CD4-positive, alpha-beta memory T cell (primary cell): ENCODE results near the gene CCDC107. TPM values are rescaled to one million over a fixed set of nuclear protein-coding genes. Genes with fewer than 3 reads are reported as not detected.
A peak's percentile ranks its signal among the peaks of the same experiment; 100 is the strongest.
"Not testable (repeated sequence)": the region's sequence is repeated elsewhere in the genome, so short reads cannot be mapped to it uniquely, and the experiment has no call there.

Experiments used
- CTCF ChIA-PET: fragments of 350-600 bp; sonication (Branson Sonifier 250); formaldehyde crosslinking; loops from one replicate; lab custom pipeline; 2021; ENCODE audit warnings: inconsistent platforms; ENCODE audit not compliant: partially characterized antibody; lab: Charles Lee
- POLR2A ChIA-PET: fragments of 350-600 bp; sonication (Branson Sonifier 250); formaldehyde crosslinking; loops from one replicate; lab custom pipeline; 2021; ENCODE audit not compliant: partially characterized antibody; lab: Charles Lee
- DNase-seq, 5 donors: peaks; one replicate each; pipeline versions ENCODE4 v3.0.0 to v3.0.0-alpha.2; 2020 to 2022; ENCODE audit warnings: mixed read lengths in 1 of 5
- H3K27ac ChIP-seq: one replicate; pipeline ENCODE4 v1.7.0; 2013; ENCODE audit warnings: low read depth, low read length
- H3K27me3 ChIP-seq: 2 replicates; pipeline ENCODE4 v1.7.0; 2013; ENCODE audit warnings: mild to moderate bottlenecking, low read length, moderate library complexity; ENCODE audit not compliant: insufficient read depth
- H3K36me3 ChIP-seq: 2 replicates; pipeline ENCODE4 v1.7.0; 2013; ENCODE audit warnings: mild to moderate bottlenecking, low read length, moderate library complexity; ENCODE audit not compliant: insufficient read depth
- H3K4me1 ChIP-seq: 2 replicates; pipeline ENCODE4 v1.7.0; 2013; ENCODE audit warnings: mild to moderate bottlenecking, low read length, moderate library complexity; ENCODE audit not compliant: insufficient read depth
- H3K4me3 ChIP-seq, 2 donors: one replicate each; pipeline ENCODE4 v1.7.0; 2013; ENCODE audit warnings: low read length in 2 of 2, mild to moderate bottlenecking in 1 of 2
- H3K9me3 ChIP-seq, 2 donors: one replicate each; pipeline ENCODE4 v1.7.0; 2013; ENCODE audit warnings: low read length in 2 of 2, control low read depth in 1 of 2; ENCODE audit not compliant: control insufficient read depth in 1 of 2
- H3K27ac Mint-ChIP-seq, 7 donors: one replicate each; pipeline ENCODE4 v1.8.0; 2020 to 2021; ENCODE audit warnings: mixed read lengths in 7 of 7, mild to moderate bottlenecking in 6 of 7, inconsistent platforms in 3 of 7, moderate library complexity in 3 of 7
- H3K27me3 Mint-ChIP-seq, 2 donors: one replicate each; pipeline ENCODE4 v1.8.0; 2020 to 2021; ENCODE audit warnings: mixed read lengths in 2 of 2
- H3K36me3 Mint-ChIP-seq, 2 donors: one replicate each; pipeline ENCODE4 v1.8.0; 2020 to 2021; ENCODE audit warnings: mixed read lengths in 2 of 2, inconsistent platforms in 1 of 2, mild to moderate bottlenecking in 1 of 2
- H3K4me1 Mint-ChIP-seq, 4 donors: one replicate each; pipeline ENCODE4 v1.8.0; 2020 to 2021; ENCODE audit warnings: mixed read lengths in 4 of 4, mild to moderate bottlenecking in 1 of 4
- H3K4me3 Mint-ChIP-seq, 8 donors: one replicate each; pipeline ENCODE4 v1.8.0; 2020 to 2021; ENCODE audit warnings: mixed read lengths in 8 of 8, mild to moderate bottlenecking in 7 of 8, moderate library complexity in 6 of 8, inconsistent platforms in 3 of 8
- H3K9me3 Mint-ChIP-seq, 8 donors: one replicate each; pipeline ENCODE4 v1.8.0; 2020 to 2021; ENCODE audit warnings: mixed read lengths in 8 of 8, mild to moderate bottlenecking in 5 of 8, inconsistent platforms in 3 of 8, moderate library complexity in 1 of 8
- intact Hi-C: fragments of 100-400 bp; cut with micrococcal nuclease; formaldehyde crosslinking; loops from one replicate; pipeline ENCODE4 v1.15.1; 2023
- polyA plus RNA-seq, 2 donors: library from polyadenylated mRNA; unstranded; fragments of 300-500 nt; fragmentation: Illumina TruSeq; gene quantifications; one replicate each; pipeline ENCODE4 v1.2.3, GENCODE V29; 2021
- total RNA-seq, 2 experiments: library from RNA; stranded (reverse); gene quantifications; one replicate each; pipeline ENCODE4 v1.2.3, GENCODE V29; 2021

Gene CCDC107
- total and polyA plus RNA-seq, 4 experiments from 2014 or later = 28.4 to 92.5 (median 60.5) TPM

GRCh38 chr9:35641478-35641877 is 16.6 kb upstream of the CCDC107 start:
- DNase-seq, H3K4me3 ChIP-seq, H3K9me3 Mint-ChIP-seq, intact Hi-C loops, H3K27ac ChIP-seq, H3K27me3 Mint-ChIP-seq, H3K36me3 ChIP-seq, H3K9me3 ChIP-seq, H3K27me3 ChIP-seq, H3K4me3 Mint-ChIP-seq: not testable (repeated sequence)
- Mint-ChIP-seq H3K4me1 (peaks cover 22 to 76% (median 47%) of the 10 kb centered on the region in 4 donors), H3K27ac (peak overlapping the region in 2 of 7 donors; percentile 29 to 42), H3K36me3 (peaks cover 11 to 15% of the 10 kb centered on the region in 2 donors)
- ChIA-PET CTCF (interaction anchor here (1.6 to 2.3 kb wide), 2 partner anchors 30 to 35 kb away, joined by 3 to 7 read pairs; no protein-coding TSS in a partner anchor), POLR2A (interaction anchor here (2.5 to 10.7 kb wide), 2 partner anchors 9 to 23 kb away, joined by 6 to 148 read pairs; partner anchors contain the start of genes CD72 and SIT1)
- peaks cover 43% of the 10 kb centered on the region for H3K4me1 ChIP-seq

- H3K4me1 ChIP-seq = peaks cover 45% of the 10 kb centered on the region
- intact Hi-C loops = no loop called here
- POLR2A ChIA-PET = interaction anchor here (10.6 to 10.7 kb wide), 2 partner anchors 18 to 25 kb away, joined by 148 to 420 read pairs; partner anchors contain the start of genes ARHGEF39, CCDC107, CD72 and RMRP
These were observed 15.0 kb upstream of the CCDC107 start for GRCh38 chr9:35643046-35643445.

GRCh38 chr9:35645736-35646135 is 12.4 kb upstream of the CCDC107 start:
- ChIA-PET CTCF (interaction anchor here (1.0 to 19.4 kb wide), 15 partner anchors 10 to 529 kb away, joined by 3 to 260 read pairs (median 15); partner anchors contain the start of genes ARHGEF39, CA9, CCDC107 and CREB3), POLR2A (interaction anchor here (0.9 to 10.7 kb wide), 13 partner anchors 10 to 549 kb away, joined by 3 to 420 read pairs (median 27); partner anchors contain the start of genes ARHGEF39, CCDC107, CD72 and CREB3)
- not testable (repeated sequence) for H3K9me3 ChIP-seq, H3K27me3 Mint-ChIP-seq, H3K9me3 Mint-ChIP-seq, DNase-seq, H3K27me3 ChIP-seq, H3K36me3 ChIP-seq
- H3K4me3 Mint-ChIP-seq = peak overlapping the region; percentile 93 to 98 (median 94)
- peaks cover 23 to 81% (median 41%) of the 10 kb centered on the region in 4 donors for H3K4me1 Mint-ChIP-seq
- peaks cover 14 to 27% of the 10 kb centered on the region in 2 donors for H3K36me3 Mint-ChIP-seq
- Histone ChIP-seq H3K4me3 (peak overlapping the region; percentile 78 to 96), H3K4me1 (peaks cover 46% of the 10 kb centered on the region), H3K27ac (peak overlapping the region; percentile 88)
- peak overlapping the region; percentile 89 to 99 (median 97) for H3K27ac Mint-ChIP-seq
- intact Hi-C loops = loop anchor here (1.0 to 5.0 kb wide), 8 partner anchors 12 to 528 kb away; partner anchors contain the start of genes ATOSB, CREB3, GBA2 and RGP1

More at GRCh38 chr9:35643046-35643445, 15.0 kb upstream of the CCDC107 start:
- Mint-ChIP-seq H3K4me1 (peaks cover 23 to 76% (median 44%) of the 10 kb centered on the region in 4 donors), H3K4me3 (no peak overlapping the region), H3K9me3 (no peaks in the 10 kb centered on the region), H3K36me3 (peaks cover 15 to 18% of the 10 kb centered on the region in 2 donors), H3K27ac (peak overlapping the region in 3 of 7 donors; percentile 16 to 77 (median 29)), H3K27me3 (no peaks in the 10 kb centered on the region)
- H3K9me3 ChIP-seq = no peaks in the 10 kb centered on the region
- CTCF ChIA-PET = interaction anchor here (10.7 kb wide), 1 partner anchor 20 kb away, joined by 260 read pairs; the partner anchor contains the start of genes ARHGEF39, CCDC107 and RMRP
- H3K4me3 ChIP-seq = no peak overlapping the region
- DNase-seq = no peak
- no peaks in the 10 kb centered on the region for H3K27me3 ChIP-seq
- H3K36me3 ChIP-seq = no peaks in the 10 kb centered on the region
- no peak overlapping the region for H3K27ac ChIP-seq

GRCh38 chr9:35646153-35646532 is 11.9 kb upstream of the CCDC107 start:
- no peaks in the 10 kb centered on the region for H3K9me3 Mint-ChIP-seq

GRCh38 chr9:35646533-35647265 is 11.4 kb upstream of the CCDC107 start:
- intact Hi-C loops = loop anchor here (1.0 to 5.0 kb wide), 9 partner anchors 11 to 529 kb away; partner anchors contain the start of genes ATOSB, CREB3, GBA2 and RGP1

More at GRCh38 chr9:35646153-35646532, 11.9 kb upstream of the CCDC107 start:
- Histone ChIP-seq H3K4me1 (peaks cover 50% of the 10 kb centered on the region), H3K27ac (peak overlapping the region; percentile 88), H3K4me3 (peak overlapping the region; percentile 78 to 96), H3K36me3 (no peaks in the 10 kb centered on the region), H3K27me3 (no peaks in the 10 kb centered on the region), H3K9me3 (no peaks in the 10 kb centered on the region)
- peaks cover 25 to 85% (median 43%) of the 10 kb centered on the region in 4 donors for H3K4me1 Mint-ChIP-seq
- CTCF ChIA-PET = interaction anchor here (1.0 to 19.4 kb wide), 19 partner anchors 8 to 529 kb away, joined by 3 to 260 read pairs (median 7); partner anchors contain the start of genes ARHGEF39, CA9, CCDC107 and CREB3
- DNase-seq = peak in 1 of 5 donors; percentile 42
- POLR2A ChIA-PET = interaction anchor here (0.9 to 10.7 kb wide), 16 partner anchors 10 to 549 kb away, joined by 3 to 420 read pairs (median 13); partner anchors contain the start of genes ARHGEF39, CCDC107, CD72 and CREB3
- no peaks in the 10 kb centered on the region for H3K27me3 Mint-ChIP-seq
- H3K27ac Mint-ChIP-seq = peak overlapping the region; percentile 89 to 99 (median 97)
- peak overlapping the region; percentile 93 to 98 (median 94) for H3K4me3 Mint-ChIP-seq
- peaks cover 10 to 27% of the 10 kb centered on the region in 2 donors for H3K36me3 Mint-ChIP-seq
- intact Hi-C loops = loop anchor here (1.0 to 5.0 kb wide), 8 partner anchors 11 to 529 kb away; partner anchors contain the start of genes ATOSB, CREB3, GBA2 and RGP1

More at GRCh38 chr9:35646533-35647265, 11.4 kb upstream of the CCDC107 start:
- peak; percentile 91 to 95 (median 91) for DNase-seq
- Histone ChIP-seq H3K4me1 (peaks cover 56% of the 10 kb centered on the region), H3K27ac (peak overlapping the region; percentile 88), H3K36me3 (no peaks in the 10 kb centered on the region), H3K27me3 (no peaks in the 10 kb centered on the region), H3K4me3 (peak overlapping the region; percentile 78 to 96), H3K9me3 (no peaks in the 10 kb centered on the region)
- Mint-ChIP-seq H3K27me3 (no peaks in the 10 kb centered on the region), H3K27ac (peak overlapping the region; percentile 89 to 99 (median 97)), H3K9me3 (no peaks in the 10 kb centered on the region), H3K4me1 (peaks cover 29 to 87% (median 47%) of the 10 kb centered on the region in 4 donors), H3K36me3 (peaks cover 5 to 27% of the 10 kb centered on the region in 2 donors), H3K4me3 (peak overlapping the region; percentile 93 to 98 (median 94))
- CTCF ChIA-PET = interaction anchor here (0.9 to 19.4 kb wide), 26 partner anchors 8 to 530 kb away, joined by 3 to 260 read pairs (median 4); partner anchors contain the start of genes ARHGEF39, CA9, CCDC107 and CREB3
- POLR2A ChIA-PET = interaction anchor here (0.9 to 10.7 kb wide), 22 partner anchors 11 to 574 kb away, joined by 3 to 420 read pairs (median 8); partner anchors contain the start of genes ARHGEF39, CCDC107, CD72 and CREB3
